HG03280 (cell line): ENCODE data around the gene CD163L1.

Experiments used
- ATAC-seq: cut with Tn5 transposase; IDR thresholded peaks from one replicate; pipeline ENCODE4 v1.9.1; 2021; ENCODE audit warnings: mild to moderate bottlenecking, moderate library complexity; ENCODE audit not compliant: unreplicated experiment

Gene CD163L1

GRCh38 chr12:7411343-7411742 is 32.6 kb downstream of the CD163L1 start:
- ATAC-seq = no peak

- ATAC-seq = no peak
Measured at GRCh38 chr12:7404275-7404674, 39.7 kb downstream of the CD163L1 start.

- ATAC-seq = no peak
Measured at GRCh38 chr12:7403466-7403865, 40.5 kb downstream of the CD163L1 start.

- no peak for ATAC-seq
Measured at GRCh38 chr12:7399089-7399488, 44.9 kb downstream of the CD163L1 start.

GRCh38 chr12:7396418-7396817 is 47.5 kb downstream of the CD163L1 start:
- ATAC-seq = no peak

- no peak for ATAC-seq
Measured at GRCh38 chr12:7395950-7396349, 48.0 kb downstream of the CD163L1 start.

GRCh38 chr12:7387289-7387688 is 56.7 kb downstream of the CD163L1 start:
- no peak for ATAC-seq

- no peak for ATAC-seq
Measured at GRCh38 chr12:7383157-7383556, 60.8 kb downstream of the CD163L1 start.

- no peak for ATAC-seq
Measured at GRCh38 chr12:7376196-7376595, 67.8 kb downstream of the CD163L1 start.

- no peak for ATAC-seq
Measured at GRCh38 chr12:7375145-7375543, 68.8 kb downstream of the CD163L1 start.

- no peak for ATAC-seq
Measured at GRCh38 chr12:7374423-7375144, 69.4 kb downstream of the CD163L1 start.

GRCh38 chr12:7373226-7373625 is 70.7 kb downstream of the CD163L1 start:
- ATAC-seq = no peak

- ATAC-seq = no peak
Measured at GRCh38 chr12:7369274-7369729, 74.7 kb downstream of the CD163L1 start.

- no peak for ATAC-seq
Measured at GRCh38 chr12:7362734-7363133, 81.2 kb downstream of the CD163L1 start.

GRCh38 chr12:7361265-7361664 is 82.7 kb downstream of the CD163L1 start:
- no peak for ATAC-seq

GRCh38 chr12:7354529-7354928 is 89.4 kb downstream of the CD163L1 start:
- no peak for ATAC-seq

- ATAC-seq = no peak
Measured at GRCh38 chr12:7352661-7353060, 91.3 kb downstream of the CD163L1 start.

GRCh38 chr12:7351177-7351576 is 92.8 kb downstream of the CD163L1 start:
- no peak for ATAC-seq

GRCh38 chr12:7349418-7349817 is 94.5 kb downstream of the CD163L1 start:
- ATAC-seq = no peak

GRCh38 chr12:7346551-7347225 is 97.3 kb downstream of the CD163L1 start:
- no peak for ATAC-seq

GRCh38 chr12:7344833-7345606 is 98.9 kb downstream of the CD163L1 start:
- ATAC-seq = no peak

GRCh38 chr12:7339675-7340074 is 104.3 kb downstream of the CD163L1 start:
- no peak for ATAC-seq
